Measurements from ENCODE around the gene ZKSCAN3. TPM values are rescaled to one million over a fixed set of nuclear protein-coding genes. Genes with fewer than 3 reads are reported as not detected.

Gene ZKSCAN3
- polyA plus RNA-seq, 3 donors, result 0.36 to 1.7 (median 1.6) TPM

- H3K27ac ChIP-seq (ENCODE audit: low read depth in 1 of 2, low read length in 2 of 2), result no peak overlapping the region
- DNase-seq, result no peak
- 87% methylated on average over 7 of the region's 9 CpGs for WGBS (ENCODE audit: insufficient coverage)
- H3K4me3 ChIP-seq (replicated peaks in 1 of 3; ENCODE audit: low read depth in 2 of 3, low read length in 3 of 3), result no peak overlapping the region
- no peaks in the 10 kb centered on the region for H4K20me1 ChIP-seq (ENCODE audit: insufficient read depth, low read length)
- no peaks in the 10 kb centered on the region for H3K4me1 ChIP-seq (ENCODE audit: control insufficient read depth in 1 of 2, insufficient read depth in 2 of 2, low read length in 2 of 2)
- H3K36me3 Mint-ChIP-seq, result no peaks in the 10 kb centered on the region
- H3K27me3 Mint-ChIP-seq (ENCODE audit: low read depth in 3 of 3), result no peaks in the 10 kb centered on the region
- peak overlapping the region in 1 of 7 donors; percentile 47 for H3K27ac Mint-ChIP-seq
- H3K4me3 Mint-ChIP-seq, result no peak overlapping the region
- intact Hi-C loops (cut with micrococcal nuclease), result no loop called here
- H3K79me2 ChIP-seq (ENCODE audit: insufficient read depth, low read length), result no peaks in the 10 kb centered on the region
- no peaks in the 10 kb centered on the region for H3K27me3 ChIP-seq (ENCODE audit: control insufficient read depth in 2 of 2, insufficient read depth in 2 of 2, low read length in 2 of 2)
- no peak overlapping the region for H3K9ac ChIP-seq (ENCODE audit: insufficient read depth, low read length, poor library complexity, severe bottlenecking)
- H3K36me3 ChIP-seq (replicated peaks in 1 of 2; ENCODE audit: control insufficient read depth in 1 of 2, insufficient read depth in 2 of 2, low read length in 2 of 2), result no peaks in the 10 kb centered on the region
- peaks cover 3 to 16% (median 7%) of the 10 kb centered on the region in 7 donors for H3K9me3 Mint-ChIP-seq
- TF ChIP-seq, protein P1, sequence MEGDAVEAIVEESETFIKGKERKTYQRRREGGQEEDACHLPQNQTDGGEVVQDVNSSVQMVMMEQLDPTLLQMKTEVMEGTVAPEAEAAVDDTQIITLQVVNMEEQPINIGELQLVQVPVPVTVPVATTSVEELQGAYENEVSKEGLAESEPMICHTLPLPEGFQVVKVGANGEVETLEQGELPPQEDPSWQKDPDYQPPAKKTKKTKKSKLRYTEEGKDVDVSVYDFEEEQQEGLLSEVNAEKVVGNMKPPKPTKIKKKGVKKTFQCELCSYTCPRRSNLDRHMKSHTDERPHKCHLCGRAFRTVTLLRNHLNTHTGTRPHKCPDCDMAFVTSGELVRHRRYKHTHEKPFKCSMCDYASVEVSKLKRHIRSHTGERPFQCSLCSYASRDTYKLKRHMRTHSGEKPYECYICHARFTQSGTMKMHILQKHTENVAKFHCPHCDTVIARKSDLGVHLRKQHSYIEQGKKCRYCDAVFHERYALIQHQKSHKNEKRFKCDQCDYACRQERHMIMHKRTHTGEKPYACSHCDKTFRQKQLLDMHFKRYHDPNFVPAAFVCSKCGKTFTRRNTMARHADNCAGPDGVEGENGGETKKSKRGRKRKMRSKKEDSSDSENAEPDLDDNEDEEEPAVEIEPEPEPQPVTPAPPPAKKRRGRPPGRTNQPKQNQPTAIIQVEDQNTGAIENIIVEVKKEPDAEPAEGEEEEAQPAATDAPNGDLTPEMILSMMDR (IDR thresholded peaks at IDR 0.05), result no peak
- H3K4me1 Mint-ChIP-seq, result no peaks in the 10 kb centered on the region
- H2AFZ ChIP-seq (ENCODE audit: insufficient read depth, low read depth, low read length, poor library complexity, severe bottlenecking), result no peak overlapping the region
- peaks cover 0 to 4% of the 10 kb centered on the region in 2 donors for H3K9me3 ChIP-seq (replicated peaks in 1 of 2; ENCODE audit: control insufficient read depth in 1 of 2, insufficient read depth in 1 of 2, low read length in 2 of 2)
- H3K4me2 ChIP-seq (replicated peaks; ENCODE audit: extremely low read depth, low read length, poor library complexity, severe bottlenecking), result no peak overlapping the region
Observed at GRCh38 chr6:28311139-28311823, 38.5 kb upstream of the ZKSCAN3 start.

GRCh38 chr6:28312939-28313338, 36.8 kb upstream of the ZKSCAN3 start:
- intact Hi-C loops (cut with micrococcal nuclease), result no loop called here
- Mint-ChIP-seq H3K27ac (no peak overlapping the region), H3K36me3 (no peaks in the 10 kb centered on the region), H3K9me3 (peaks cover 2 to 9% (median 4%) of the 10 kb centered on the region in 7 donors), H3K27me3 (ENCODE audit: low read depth in 3 of 3) (no peaks in the 10 kb centered on the region), H3K4me3 (no peak overlapping the region), H3K4me1 (no peaks in the 10 kb centered on the region)
- no peaks in the 10 kb centered on the region for H3K36me3 ChIP-seq (replicated peaks in 1 of 2; ENCODE audit: control insufficient read depth in 1 of 2, insufficient read depth in 2 of 2, low read length in 2 of 2)
- no peak overlapping the region for H3K9ac ChIP-seq (ENCODE audit: insufficient read depth, low read length, poor library complexity, severe bottlenecking)
- H3K4me2 ChIP-seq (replicated peaks; ENCODE audit: extremely low read depth, low read length, poor library complexity, severe bottlenecking), result no peak overlapping the region
- no peak overlapping the region for H2AFZ ChIP-seq (ENCODE audit: insufficient read depth, low read depth, low read length, poor library complexity, severe bottlenecking)
- H3K27me3 ChIP-seq (ENCODE audit: control insufficient read depth in 2 of 2, insufficient read depth in 2 of 2, low read length in 2 of 2), result no peaks in the 10 kb centered on the region
- 94% methylated on average over 22 of the region's 23 CpGs for WGBS (ENCODE audit: insufficient coverage)
- H3K27ac ChIP-seq (ENCODE audit: low read depth in 1 of 2, low read length in 2 of 2), result no peak overlapping the region
- H3K4me1 ChIP-seq (ENCODE audit: control insufficient read depth in 1 of 2, insufficient read depth in 2 of 2, low read length in 2 of 2), result no peaks in the 10 kb centered on the region
- DNase-seq, result no peak
- H4K20me1 ChIP-seq (ENCODE audit: insufficient read depth, low read length), result no peaks in the 10 kb centered on the region
- H3K4me3 ChIP-seq (replicated peaks in 1 of 3; ENCODE audit: low read depth in 2 of 3, low read length in 3 of 3), result no peak overlapping the region
- H3K9me3 ChIP-seq (replicated peaks in 1 of 2; ENCODE audit: control insufficient read depth in 1 of 2, insufficient read depth in 1 of 2, low read length in 2 of 2), result peaks cover 0 to 4% of the 10 kb centered on the region in 2 donors
- TF ChIP-seq, protein P1 (IDR thresholded peaks at IDR 0.05), result no peak
- no peaks in the 10 kb centered on the region for H3K79me2 ChIP-seq (ENCODE audit: insufficient read depth, low read length)
